CD4-positive, alpha-beta T cell treated with Interleukin-17A for 1 hour (primary cell): ENCODE measurements around the gene NFIA.

Experiments
- DNase-seq: peaks from one replicate; pipeline ENCODE4 v3.0.0-alpha.2; 2020

Gene NFIA

GRCh38 chr1:61420243-61420642 lies 337.9 kb downstream of the NFIA start:
- DNase-seq, result no peak

GRCh38 chr1:61420909-61421835 lies 338.8 kb downstream of the NFIA start:
- no peak for DNase-seq

GRCh38 chr1:61423643-61424042 lies 341.3 kb downstream of the NFIA start:
- no peak for DNase-seq

- no peak for DNase-seq
These were observed 342.0 kb downstream of the NFIA start for GRCh38 chr1:61424382-61424781.

GRCh38 chr1:61425040-61425439 lies 342.7 kb downstream of the NFIA start:
- no peak for DNase-seq

- no peak for DNase-seq
These were observed 343.9 kb downstream of the NFIA start for GRCh38 chr1:61426254-61426653.

- DNase-seq, result no peak
These were observed 344.5 kb downstream of the NFIA start for GRCh38 chr1:61426885-61427284.

- no peak for DNase-seq
These were observed 345.1 kb downstream of the NFIA start for GRCh38 chr1:61427510-61427909.

GRCh38 chr1:61428146-61428545 lies 345.8 kb downstream of the NFIA start:
- DNase-seq, result no peak

- no peak for DNase-seq
These were observed 350.4 kb downstream of the NFIA start for GRCh38 chr1:61432616-61433388.

- DNase-seq, result no peak
These were observed 351.3 kb downstream of the NFIA start for GRCh38 chr1:61433646-61434045.

- DNase-seq, result no peak
These were observed 351.9 kb downstream of the NFIA start for GRCh38 chr1:61434276-61434675.

GRCh38 chr1:61435226-61435625 lies 352.9 kb downstream of the NFIA start:
- no peak for DNase-seq

GRCh38 chr1:61436016-61436415 lies 353.7 kb downstream of the NFIA start:
- no peak for DNase-seq

GRCh38 chr1:61436491-61437120 lies 354.2 kb downstream of the NFIA start:
- DNase-seq, result no peak

GRCh38 chr1:61439234-61439633 lies 356.9 kb downstream of the NFIA start:
- no peak for DNase-seq

GRCh38 chr1:61441723-61442262 lies 359.4 kb downstream of the NFIA start:
- no peak for DNase-seq

- no peak for DNase-seq
These were observed 360.2 kb downstream of the NFIA start for GRCh38 chr1:61442544-61442943.

GRCh38 chr1:61444288-61444687 lies 361.9 kb downstream of the NFIA start:
- DNase-seq, result no peak

GRCh38 chr1:61445269-61445825 lies 363.0 kb downstream of the NFIA start:
- no peak for DNase-seq

- DNase-seq, result no peak
These were observed 364.2 kb downstream of the NFIA start for GRCh38 chr1:61446531-61446991.

- DNase-seq, result no peak
These were observed 365.0 kb downstream of the NFIA start for GRCh38 chr1:61447106-61447967.
